CD14-positive monocyte (primary cell): ENCODE data around the gene FKRP. TPM values are rescaled to one million over a fixed set of nuclear protein-coding genes. Genes with fewer than 3 reads are reported as not detected.

Source experiments
- DNase-seq, 3 donors: peaks; one replicate each; pipeline ENCODE4 v3.0.0-alpha.2; 2011 to 2022
- H2AFZ ChIP-seq: 2 replicates; pipeline ENCODE4 v1.6.0; 2012; ENCODE audit warnings: mild to moderate bottlenecking, low read depth, low read length, inconsistent platforms; ENCODE audit not compliant: insufficient read depth, poor library complexity, severe bottlenecking
- H3K27ac ChIP-seq, 2 donors: 1 replicate in 1 of 2; 2 replicates in 1 of 2; pipeline ENCODE4 v1.5.1; 2012 to 2013; ENCODE audit warnings: low read length in 2 of 2, control low read depth in 1 of 2, inconsistent platforms in 1 of 2, low read depth in 1 of 2, mild to moderate bottlenecking in 1 of 2
- H3K27me3 ChIP-seq, 2 donors: one replicate each; pipeline versions ENCODE4 v1.6.0 to v1.6.1; 2011 to 2013; ENCODE audit warnings: low read length in 2 of 2; ENCODE audit not compliant: control insufficient read depth in 2 of 2, insufficient read depth in 2 of 2
- H3K36me3 ChIP-seq, 2 donors: replicated peaks in 1 of 2; 1 replicate in 1 of 2; 2 replicates in 1 of 2; pipeline versions ENCODE4 v1.5.1 to v1.6.1; 2012 to 2013; ENCODE audit warnings: low read length in 2 of 2, control low read depth in 1 of 2, inconsistent platforms in 1 of 2, mild to moderate bottlenecking in 1 of 2; ENCODE audit not compliant: insufficient read depth in 2 of 2, control insufficient read depth in 1 of 2
- H3K4me1 ChIP-seq, 2 donors: 1 replicate in 1 of 2; 2 replicates in 1 of 2; pipeline versions ENCODE4 v1.5.1 to v1.6.1; 2012 to 2013; ENCODE audit warnings: low read length in 2 of 2, control low read depth in 1 of 2, inconsistent platforms in 1 of 2, mild to moderate bottlenecking in 1 of 2, moderate library complexity in 1 of 2; ENCODE audit not compliant: insufficient read depth in 2 of 2, control insufficient read depth in 1 of 2
- H3K4me2 ChIP-seq: replicated peaks from 2 replicates; pipeline ENCODE3; 2012; ENCODE audit warnings: low read length, moderate library complexity, mild to moderate bottlenecking; ENCODE audit not compliant: poor library complexity, severe bottlenecking; ENCODE audit errors: extremely low read depth
- H3K4me3 ChIP-seq, 3 experiments: fragments of 200-600 bp in 1 of 3; sonication (generic) in 1 of 3; replicated peaks in 1 of 3; 1 replicate in 2 of 3; 2 replicates in 1 of 3; pipeline ENCODE4 v1.5.1; 2011 to 2013; ENCODE audit warnings: low read length in 3 of 3, mild to moderate bottlenecking in 3 of 3, control low read depth in 2 of 3, low read depth in 2 of 3, inconsistent platforms in 1 of 3, moderate library complexity in 1 of 3
- H3K79me2 ChIP-seq: 2 replicates; pipeline ENCODE4 v1.6.0; 2012; ENCODE audit warnings: mild to moderate bottlenecking, control low read depth, inconsistent platforms, low read length, moderate library complexity; ENCODE audit not compliant: insufficient read depth
- H3K9ac ChIP-seq: 2 replicates; pipeline ENCODE4 v1.6.0; 2017; ENCODE audit warnings: low read length, mild to moderate bottlenecking; ENCODE audit not compliant: insufficient read depth, poor library complexity, severe bottlenecking
- H3K9me3 ChIP-seq, 2 donors: replicated peaks in 1 of 2; 1 replicate in 1 of 2; 2 replicates in 1 of 2; pipeline versions ENCODE4 v1.5.1 to v1.6.1; 2012 to 2013; ENCODE audit warnings: low read length in 2 of 2, control low read depth in 1 of 2; ENCODE audit not compliant: control insufficient read depth in 1 of 2, insufficient read depth in 1 of 2
- H4K20me1 ChIP-seq: 2 replicates; pipeline ENCODE4 v1.6.0; 2012; ENCODE audit warnings: mild to moderate bottlenecking, low read length, control low read depth, moderate library complexity; ENCODE audit not compliant: insufficient read depth
- H3K27ac Mint-ChIP-seq, 7 donors: one replicate each; pipeline ENCODE4 v1.8.0; 2020; ENCODE audit warnings: mild to moderate bottlenecking in 7 of 7, mixed read lengths in 7 of 7, moderate library complexity in 6 of 7, inconsistent platforms in 2 of 7
- H3K27me3 Mint-ChIP-seq, 3 donors: one replicate each; pipeline ENCODE4 v1.8.0; 2021 to 2022; ENCODE audit warnings: low read depth in 3 of 3, mild to moderate bottlenecking in 3 of 3, mixed read lengths in 3 of 3, moderate library complexity in 3 of 3, inconsistent platforms in 1 of 3
- H3K36me3 Mint-ChIP-seq, 2 donors: one replicate each; pipeline ENCODE4 v1.8.0; 2020; ENCODE audit warnings: mixed read lengths in 2 of 2, inconsistent platforms in 1 of 2, mild to moderate bottlenecking in 1 of 2
- H3K4me1 Mint-ChIP-seq: one replicate; pipeline ENCODE4 v1.8.0; 2020; ENCODE audit warnings: mild to moderate bottlenecking, mixed read lengths
- H3K4me3 Mint-ChIP-seq, 2 donors: one replicate each; pipeline ENCODE4 v1.8.0; 2020; ENCODE audit warnings: mild to moderate bottlenecking in 2 of 2, mixed read lengths in 2 of 2, moderate library complexity in 1 of 2
- H3K9me3 Mint-ChIP-seq, 7 donors: one replicate each; pipeline ENCODE4 v1.8.0; 2020 to 2022; ENCODE audit warnings: mixed read lengths in 7 of 7, mild to moderate bottlenecking in 6 of 7, moderate library complexity in 6 of 7, inconsistent platforms in 2 of 7
- CTCF ChIP-seq: fragments of 200-600 bp; IDR thresholded peaks from one replicate; pipeline ENCODE4 v1.8.0; 2022; ENCODE audit warnings: antibody characterized with exemption, mild to moderate bottlenecking
- WGBS: methylation state at CpG from one replicate; pipeline ENCODE4 v1.1.5; 2013; ENCODE audit warnings: missing lambda C conversion rate; ENCODE audit not compliant: insufficient coverage; 5-methylcytosine and 5-hydroxymethylcytosine counted together
- intact Hi-C, 2 donors: fragments of 100-400 bp; cut with micrococcal nuclease; formaldehyde crosslinking; loops; one replicate each; pipeline versions ENCODE4 v1.15.0 to v1.15.1; 2023
- polyA plus RNA-seq, 3 donors: library from polyadenylated mRNA; depleted of rRNA in 1 of 3; unstranded in 2 of 3; stranded (reverse) in 1 of 3; fragments of 300-500 nt in 2 of 3; fragments of >200 nt in 1 of 3; fragmentation: Illumina TruSeq in 2 of 3; gene quantifications; 1 replicate in 2 of 3; 2 replicates in 1 of 3; pipeline ENCODE4 v1.2.3, GENCODE V29; 2012 to 2021

The FKRP gene
- polyA plus RNA-seq, 3 donors: 2.1 to 21.5 (median 2.7) TPM

GRCh38 chr19:46745030-46745429 is 827 bp upstream of the FKRP start:
- Mint-ChIP-seq H3K4me3 (peak overlapping the region; percentile 98 to 99), H3K27ac (peak overlapping the region in 6 of 7 donors; percentile 84 to 96 (median 92)), H3K36me3 (peaks cover 24 to 47% of the 10 kb centered on the region in 2 donors), H3K4me1 (peaks cover 57% of the 10 kb centered on the region), H3K9me3 (no peaks in the 10 kb centered on the region), H3K27me3 (peaks cover 0 to 1% (median 0%) of the 10 kb centered on the region in 3 donors)
- no peaks in the 10 kb centered on the region for H3K27me3 ChIP-seq
- H3K9ac ChIP-seq: peak overlapping the region; percentile 86
- WGBS: 38% methylated on average over 8 of the region's 8 CpGs
- DNase-seq: no peak
- peak overlapping the region in 1 of 2 donors; percentile 81 for H3K27ac ChIP-seq
- no peaks in the 10 kb centered on the region for H3K9me3 ChIP-seq
- H4K20me1 ChIP-seq: peaks cover 61% of the 10 kb centered on the region
- H3K4me1 ChIP-seq: peaks cover 43 to 56% of the 10 kb centered on the region in 2 donors
- H3K4me2 ChIP-seq: peak overlapping the region; percentile 87
- no peak for TF ChIP-seq CTCF
- intact Hi-C loops: loop anchor here in 1 of 2 donors (1.0 to 10.0 kb wide), 2 partner anchors 11 to 220 kb away; no protein-coding TSS in a partner anchor
- no peak overlapping the region for H2AFZ ChIP-seq
- peaks cover 8 to 25% of the 10 kb centered on the region in 2 donors for H3K36me3 ChIP-seq
- peak overlapping the region; percentile 85 to 97 (median 97) for H3K4me3 ChIP-seq
- peaks cover 69% of the 10 kb centered on the region for H3K79me2 ChIP-seq

- Histone ChIP-seq H3K4me1 (peaks cover 42 to 47% of the 10 kb centered on the region in 2 donors), H3K27ac (peak within 1 kb of the TSS in 1 of 2 donors; percentile 81), H3K4me3 (peak within 1 kb of the TSS; percentile 85 to 97 (median 97)), H3K9ac (peak within 1 kb of the TSS; percentile 86), H4K20me1 (peaks cover 47% of the 10 kb centered on the region), H3K36me3 (peaks cover 0 to 20% of the 10 kb centered on the region in 2 donors), H3K79me2 (peaks cover 54% of the 10 kb centered on the region), H3K27me3 (no peaks in the 10 kb centered on the region), H3K9me3 (no peaks in the 10 kb centered on the region), H3K4me2 (peak within 1 kb of the TSS; percentile 87), H2AFZ (peak within 1 kb of the TSS; percentile 81)
- no peak for TF ChIP-seq CTCF
- peak in 2 of 3 donors; percentile 49 to 56 for DNase-seq
- peak within 1 kb of the TSS; percentile 98 to 99 for H3K4me3 Mint-ChIP-seq
- peaks cover 49% of the 10 kb centered on the region for H3K4me1 Mint-ChIP-seq
- intact Hi-C loops: loop anchor here in 1 of 2 donors (10.0 kb wide), 1 partner anchor 222 kb away; no protein-coding TSS in a partner anchor
- H3K27me3 Mint-ChIP-seq: peaks cover 0 to 1% (median 0%) of the 10 kb centered on the region in 3 donors
- peaks cover 15 to 42% of the 10 kb centered on the region in 2 donors for H3K36me3 Mint-ChIP-seq
- WGBS: 1% methylated on average over 52 of the region's 74 CpGs
- H3K27ac Mint-ChIP-seq: peak within 1 kb of the TSS; percentile 84 to 96 (median 90)
- H3K9me3 Mint-ChIP-seq: no peaks in the 10 kb centered on the region
These were observed 612 bp downstream of the FKRP start, which contains the start of gene STRN4 for GRCh38 chr19:46746281-46747057. Gene STRN4, minus strand, starts transcription at chr19:46746450. Its CDS starts 20 bp downstream, at chr19:46746430.
